Pericardium fibroblast (primary cell): Measurements from ENCODE around the gene PCDHGC5. TPM values are rescaled to one million over a fixed set of nuclear protein-coding genes. Genes with fewer than 3 reads are reported as not detected.

Experiments used
- total RNA-seq: library from RNA; depleted of rRNA; stranded (reverse); fragments of >200 nt; gene quantifications from 2 replicates; pipeline ENCODE4 v1.2.3, GENCODE V29; 2015

PCDHGC5 gene
- total RNA-seq: 0.43 and 0.58 TPM in 2 replicates

GRCh38 chr5:141488591-141489561 lies at the start of gene PCDHGC5:
PCDHGC5 (plus strand) TSS chr5:141489081; CDS start chr5:141489241, 160 bp downstream.

GRCh38 chr5:141475625-141476131 lies 13.2 kb upstream of the PCDHGC5 start, which contains the start of gene PCDHGC3:
PCDHGC3 (plus strand) TSS chr5:141475966; CDS start chr5:141476117, 151 bp downstream.

GRCh38 chr5:141484641-141485311 lies 4.1 kb upstream of the PCDHGC5 start, which contains the start of gene PCDHGC4:
PCDHGC4 (plus strand) TSS chr5:141485030; CDS start chr5:141485174, 144 bp downstream.

Other genes starting within 250 kb of the PCDHGC5 start
- under 0.01 and 0.12 TPM in 2 replicates for gene PCDHB15, start 243.7 kb upstream of the PCDHGC5 start, total RNA-seq
- not detected in 2 replicates for gene SLC25A2, start 185.0 kb upstream of the PCDHGC5 start, total RNA-seq
- gene TAF7, start 168.3 kb upstream of the PCDHGC5 start, total RNA-seq: 34.3 and 45.5 TPM in 2 replicates
- 0.35 and 0.85 TPM in 2 replicates for gene PCDHGA1, start 158.6 kb upstream of the PCDHGC5 start, total RNA-seq
- 2.2 and 3.5 TPM in 2 replicates for gene PCDHGA2, start 150.3 kb upstream of the PCDHGC5 start, total RNA-seq
- gene PCDHGA3, start 145.3 kb upstream of the PCDHGC5 start, total RNA-seq: 1.8 and 4.4 TPM in 2 replicates
- 0.82 and 0.94 TPM in 2 replicates for gene PCDHGB1, start 139.0 kb upstream of the PCDHGC5 start, total RNA-seq
- 2.8 and 3.9 TPM in 2 replicates for gene PCDHGA4, start 134.1 kb upstream of the PCDHGC5 start, total RNA-seq
- gene PCDHGB2, start 129.1 kb upstream of the PCDHGC5 start, total RNA-seq: 0.77 and 3.3 TPM in 2 replicates
- gene PCDHGA5, start 124.9 kb upstream of the PCDHGC5 start, total RNA-seq: 0.68 and 2.1 TPM in 2 replicates
- gene PCDHGB3, start 118.8 kb upstream of the PCDHGC5 start, total RNA-seq: 0.58 and 1.8 TPM in 2 replicates
- 3.7 and 4.3 TPM in 2 replicates for gene PCDHGA6, start 115.2 kb upstream of the PCDHGC5 start, total RNA-seq
- 4.4 and 5.1 TPM in 2 replicates for gene PCDHGA7, start 106.3 kb upstream of the PCDHGC5 start, total RNA-seq
- gene PCDHGB4, start 101.4 kb upstream of the PCDHGC5 start, total RNA-seq: 11.6 and 12.8 TPM in 2 replicates
- 0.70 and 1.4 TPM in 2 replicates for gene PCDHGA8, start 96.4 kb upstream of the PCDHGC5 start, total RNA-seq
- 19.2 and 23.3 TPM in 2 replicates for gene PCDHGB5, start 91.1 kb upstream of the PCDHGC5 start, total RNA-seq
- gene PCDHGA9, start 86.3 kb upstream of the PCDHGC5 start, total RNA-seq: 1.4 and 2.5 TPM in 2 replicates
- 0.93 and 1.4 TPM in 2 replicates for gene PCDHGB6, start 81.1 kb upstream of the PCDHGC5 start, total RNA-seq
- gene PCDHGA10, start 76.1 kb upstream of the PCDHGC5 start, total RNA-seq: 6.9 and 8.6 TPM in 2 replicates
- 8.3 and 12.5 TPM in 2 replicates for gene PCDHGB7, start 71.4 kb upstream of the PCDHGC5 start, total RNA-seq
- 11.7 and 12.9 TPM in 2 replicates for gene PCDHGA11, start 68.0 kb upstream of the PCDHGC5 start, total RNA-seq
- gene PCDHGA12, start 58.6 kb upstream of the PCDHGC5 start, total RNA-seq: 18.8 and 27.2 TPM in 2 replicates
- gene PCDHGC3, start 13.1 kb upstream of the PCDHGC5 start, total RNA-seq: 55.5 and 77.5 TPM in 2 replicates
- gene PCDHGC4, start 4.1 kb upstream of the PCDHGC5 start, total RNA-seq: 0.23 and 0.26 TPM in 2 replicates
- gene DIAPH1, start 129.9 kb downstream of the PCDHGC5 start, total RNA-seq: 20.5 and 27.1 TPM in 2 replicates
- 39.7 and 53.9 TPM in 2 replicates for gene HDAC3, start 147.8 kb downstream of the PCDHGC5 start, total RNA-seq
- 3.5 and 4.4 TPM in 2 replicates for gene RELL2, start 147.9 kb downstream of the PCDHGC5 start, total RNA-seq
- gene FCHSD1, start 162.3 kb downstream of the PCDHGC5 start, total RNA-seq: 19.7 and 23.1 TPM in 2 replicates
- gene ARAP3, start 193.1 kb downstream of the PCDHGC5 start, total RNA-seq: 8.3 and 9.5 TPM in 2 replicates